ENCODE results near the gene DES. TPM values are rescaled to one million over a fixed set of nuclear protein-coding genes. Genes with fewer than 3 reads are reported as not detected.

Gene DES
- total RNA-seq, 1 experiment from 2014 or later: not detected

DNA sequence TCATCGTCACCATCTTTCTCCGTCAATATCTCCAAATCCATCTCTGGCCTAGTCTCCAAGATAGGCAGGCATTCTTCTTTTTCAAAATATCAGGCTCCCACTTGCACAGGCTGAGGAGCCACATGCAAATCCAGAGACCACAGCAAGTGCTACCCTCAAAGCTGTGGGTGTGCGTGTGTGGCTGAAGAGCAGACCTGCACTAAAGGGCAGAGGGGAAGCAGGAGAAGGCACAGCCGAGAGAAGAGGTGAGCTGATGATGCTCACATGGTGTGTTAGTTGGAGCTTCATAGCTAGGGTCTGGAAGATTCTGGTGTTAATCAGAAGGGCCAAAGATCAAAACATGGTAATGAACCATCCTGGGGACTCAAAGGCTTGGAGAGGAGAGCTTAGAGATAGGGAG is 20.3 kb downstream of the DES start:
- no peak for DNase-seq (ENCODE audit: low read depth)

DNA sequence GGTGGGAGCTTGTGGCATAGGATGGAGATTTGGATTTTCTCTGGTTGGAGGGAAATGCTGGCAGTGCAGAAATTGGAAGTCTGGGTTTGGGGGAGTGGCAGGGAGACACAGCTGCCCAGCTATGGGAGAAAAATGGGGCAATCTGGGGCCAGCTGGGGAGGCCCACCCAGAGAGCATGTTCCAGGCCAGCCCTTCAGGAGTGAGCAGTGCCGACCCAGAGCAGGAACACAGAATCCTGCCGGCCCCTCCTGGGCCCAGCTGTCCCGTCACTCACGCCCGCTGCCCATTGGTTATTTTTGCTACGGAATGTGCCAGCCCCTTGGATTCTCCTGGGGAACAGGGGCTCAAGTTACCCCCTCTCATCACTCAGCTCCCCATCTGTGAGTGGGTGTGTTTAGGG is 21.3 kb downstream of the DES start:
- DNase-seq (ENCODE audit: low read depth): no peak

DNA sequence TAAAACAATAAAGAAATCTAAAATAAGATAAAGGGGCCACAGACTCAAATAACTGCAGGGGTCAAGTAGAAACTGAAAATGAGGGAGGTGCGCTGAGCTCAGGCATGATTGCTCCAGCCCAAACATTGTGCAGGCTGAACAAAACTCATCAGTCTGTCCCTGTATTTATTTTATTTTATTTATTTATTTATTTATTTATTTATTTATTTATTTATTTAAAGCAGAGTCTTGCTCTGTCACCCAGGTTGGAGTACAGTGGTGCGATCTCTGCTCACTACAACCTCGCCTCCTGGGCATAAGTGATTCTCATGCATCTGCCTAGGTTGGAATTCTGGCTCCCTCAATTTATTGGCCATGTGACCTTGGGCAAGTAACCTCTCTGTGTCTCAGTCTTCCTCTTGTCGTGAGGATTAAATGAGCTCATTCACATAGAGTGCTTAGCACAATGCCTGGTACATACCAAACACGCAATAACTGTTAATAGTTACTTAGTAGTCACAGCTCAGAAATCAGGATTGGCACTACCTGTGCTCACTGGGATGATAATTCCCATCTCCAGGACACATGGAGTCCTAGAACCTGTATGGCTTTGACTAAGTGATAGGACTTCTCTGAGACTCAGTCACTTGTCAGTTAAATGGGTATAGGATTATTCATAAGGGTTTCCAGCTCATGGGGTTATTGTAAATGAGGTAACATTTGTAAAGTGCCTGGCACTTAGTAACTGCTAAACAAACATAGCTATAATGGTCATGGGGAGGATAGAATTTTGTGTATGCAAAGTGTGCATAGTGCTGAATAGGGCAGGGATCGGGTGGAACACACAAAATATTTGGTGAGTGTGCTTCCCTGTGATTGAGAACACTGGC is 22.4 kb downstream of the DES start:
- DNase-seq (ENCODE audit: low read depth): peak; percentile 45

DNA sequence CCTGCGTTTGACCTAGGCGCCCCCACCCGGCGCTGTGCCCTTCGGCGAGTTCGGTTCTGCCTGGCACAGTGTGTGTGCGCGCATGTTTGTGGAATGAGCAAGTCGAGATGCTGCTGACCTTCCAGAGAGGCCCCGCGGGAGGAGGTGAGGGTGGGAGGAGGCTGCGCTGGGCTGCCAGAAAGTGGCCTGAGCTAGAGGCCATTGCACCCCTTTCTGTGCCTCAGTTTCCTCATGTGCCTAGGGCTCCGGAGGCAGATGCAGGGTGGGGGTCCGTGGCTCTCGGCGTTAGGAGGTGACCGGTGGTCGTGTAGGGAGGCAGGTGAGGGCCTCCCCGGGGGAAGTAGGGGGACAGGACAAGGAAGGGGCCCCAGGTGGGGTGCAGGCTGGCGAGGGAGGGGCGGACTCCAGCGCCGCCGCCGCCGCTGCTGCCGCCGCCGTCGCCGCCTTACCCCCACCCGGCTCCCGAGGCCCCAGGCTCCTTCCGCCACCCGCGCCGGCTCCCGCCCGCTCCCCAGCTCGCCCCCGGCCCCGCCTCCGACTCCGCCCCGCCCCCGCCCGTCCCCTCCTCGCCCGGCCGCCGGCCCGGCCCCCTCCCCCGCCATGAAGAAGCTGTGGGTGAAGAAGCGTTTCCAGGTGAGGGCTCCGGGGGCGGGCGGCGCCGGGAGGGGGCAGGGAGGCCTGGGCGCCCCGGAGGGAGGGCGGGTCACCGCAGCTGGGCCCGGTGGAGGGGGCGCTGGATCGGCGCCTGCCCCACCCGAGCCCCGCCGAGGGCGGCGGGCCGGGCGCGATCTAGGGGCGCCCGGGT is 23.5 kb downstream of the DES start:
- peak; percentile 72 for DNase-seq (ENCODE audit: low read depth)

DNA sequence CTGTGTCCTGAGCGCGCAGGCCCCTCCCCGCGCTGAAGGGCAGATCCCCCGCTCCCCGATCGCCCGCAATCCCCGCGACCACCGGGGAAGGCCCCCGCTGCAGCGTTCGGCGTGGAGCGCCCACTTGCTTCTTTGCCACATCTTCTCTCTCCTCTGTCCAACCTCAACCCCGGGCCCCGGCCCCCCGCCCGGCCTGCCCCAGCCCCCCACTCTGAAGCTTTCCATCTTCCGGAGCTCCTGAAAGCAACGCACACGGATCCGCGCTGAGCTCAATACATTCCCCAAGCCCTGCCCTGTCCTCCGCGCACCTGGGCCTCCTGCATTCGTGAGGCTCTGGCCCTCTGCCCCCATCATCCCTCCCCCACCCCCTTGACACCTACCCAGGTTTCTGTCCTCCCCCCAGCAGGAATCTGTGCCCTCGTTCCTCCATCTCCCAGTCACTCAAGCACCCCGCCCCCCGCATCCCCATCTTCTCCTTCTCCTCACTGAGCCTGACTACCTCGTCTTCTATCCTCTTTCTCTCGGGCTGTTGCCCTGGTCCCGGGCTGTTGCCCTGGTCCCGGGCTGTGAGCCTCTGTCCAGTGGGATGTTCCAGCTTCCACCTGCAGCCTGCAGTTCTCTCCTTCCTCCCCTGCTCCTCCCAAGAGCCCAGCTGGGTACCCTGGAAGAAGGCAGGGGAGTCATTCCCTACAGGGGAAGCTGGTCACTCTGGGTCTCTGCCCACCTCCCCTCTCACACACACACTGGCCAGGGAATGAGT is 24.3 kb downstream of the DES start:
- DNase-seq (ENCODE audit: low read depth): peak; percentile 12

DNA sequence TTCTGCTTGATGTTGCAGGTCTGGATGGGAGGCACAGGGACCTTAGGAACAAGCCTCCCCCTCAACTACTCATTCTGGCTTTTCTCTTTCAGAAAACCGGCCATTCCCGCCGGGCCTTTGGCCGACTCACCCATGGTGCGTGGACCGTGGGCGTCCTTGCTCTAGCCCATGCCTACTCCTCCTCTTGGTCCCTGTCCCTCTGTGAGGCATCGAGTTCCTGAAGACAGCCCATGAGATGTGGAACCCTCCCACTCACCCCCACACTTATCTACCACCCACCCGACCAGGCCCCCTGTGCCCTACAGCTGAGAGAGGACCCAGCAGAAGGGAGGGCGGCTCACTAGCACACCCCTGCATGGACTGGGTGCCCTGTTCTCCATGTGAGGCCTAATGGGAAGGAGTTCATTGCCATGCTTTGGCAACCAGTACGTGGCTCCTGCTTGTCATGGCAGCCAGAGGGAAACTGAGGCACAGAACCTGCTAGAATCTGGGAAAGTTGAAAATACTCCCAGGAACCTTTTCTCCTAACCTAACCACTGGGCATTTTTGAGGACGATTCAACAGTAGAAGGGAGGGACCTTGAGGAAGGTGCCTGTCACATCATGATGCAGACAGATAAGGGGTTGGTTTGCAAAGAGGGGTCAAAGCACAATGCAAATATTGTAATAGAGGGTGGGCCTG is 25.0 kb downstream of the DES start:
- no peak for DNase-seq (ENCODE audit: low read depth)

DNA sequence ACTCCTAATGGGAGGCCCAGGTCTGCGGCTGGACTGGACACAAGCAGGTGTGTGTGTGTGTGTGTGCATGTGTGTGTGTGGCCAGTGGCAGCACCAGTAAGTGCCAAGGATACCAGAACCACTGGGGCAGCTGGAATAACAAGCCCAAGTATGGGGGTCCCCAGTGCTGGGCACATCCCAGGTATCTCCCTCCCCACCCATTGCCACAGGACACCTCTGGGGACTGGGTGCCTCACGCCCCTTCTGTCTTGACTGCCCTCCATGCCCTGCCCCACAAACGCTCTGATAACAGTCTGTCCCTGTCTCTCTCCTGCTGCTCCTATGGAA is 25.5 kb downstream of the DES start:
- DNase-seq (ENCODE audit: low read depth): no peak

DNA sequence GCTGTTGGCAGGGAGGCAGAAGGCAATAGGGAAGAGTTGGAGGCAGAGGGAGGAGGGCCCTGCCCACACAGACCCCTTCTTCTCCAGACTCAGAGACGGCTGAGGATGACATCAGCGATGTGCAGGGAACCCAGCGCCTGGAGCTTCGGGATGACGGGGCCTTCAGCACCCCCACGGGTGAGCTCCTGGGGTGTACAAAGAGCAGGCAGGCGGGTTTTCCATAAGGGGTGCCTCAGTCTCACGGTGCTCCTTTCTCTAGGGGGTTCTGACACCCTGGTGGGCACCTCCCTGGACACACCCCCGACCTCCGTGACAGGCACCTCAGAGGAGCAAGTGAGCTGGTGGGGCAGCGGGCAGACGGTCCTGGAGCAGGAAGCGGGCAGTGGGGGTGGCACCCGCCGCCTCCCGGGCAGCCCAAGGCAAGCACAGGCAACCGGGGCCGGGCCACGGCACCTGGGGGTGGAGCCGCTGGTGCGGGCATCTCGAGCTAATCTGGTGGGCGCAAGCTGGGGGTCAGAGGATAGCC is 26.5 kb downstream of the DES start:
- DNase-seq (ENCODE audit: low read depth): no peak

DNA sequence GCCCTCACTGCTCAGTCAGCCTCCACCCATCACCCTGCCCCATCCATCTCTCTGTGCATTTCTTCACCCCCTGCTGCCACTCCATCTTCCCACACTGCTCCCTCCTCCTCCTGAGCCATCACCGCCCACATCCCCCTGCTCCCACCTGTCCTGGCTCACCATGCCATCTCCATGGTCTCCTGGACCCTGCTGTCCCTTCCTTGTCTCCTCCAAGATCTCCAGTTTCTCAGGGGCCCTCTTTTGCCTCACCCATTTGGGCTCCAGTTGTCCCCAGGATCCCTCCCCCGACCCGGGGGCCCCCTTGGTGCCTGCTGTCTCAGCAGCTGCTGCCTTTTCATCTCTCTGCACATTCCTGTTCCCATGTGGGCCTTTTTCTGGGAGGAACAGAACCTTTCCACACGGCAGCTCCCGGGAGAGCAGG is 27.1 kb downstream of the DES start:
- DNase-seq (ENCODE audit: low read depth): no peak

DNA sequence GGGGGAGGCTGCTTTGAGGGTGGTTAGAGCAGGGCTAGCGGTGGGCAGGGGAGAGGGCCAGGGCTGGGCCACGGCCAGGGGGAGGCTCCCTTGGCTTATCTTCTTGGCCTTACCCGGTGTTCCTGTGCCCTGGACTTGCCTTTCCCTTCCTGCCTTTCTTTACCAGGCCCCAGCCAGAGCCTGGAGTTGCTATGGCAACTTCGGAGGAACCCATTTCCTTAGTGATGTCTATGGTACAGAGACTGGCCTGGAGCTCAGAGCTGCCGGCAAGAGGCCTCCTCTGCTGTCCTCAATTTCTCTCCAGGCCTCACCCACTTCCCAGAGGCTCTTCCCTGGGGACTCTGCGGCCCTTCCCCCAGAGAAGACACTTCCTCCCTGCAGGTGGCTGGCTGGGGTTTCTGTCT is 27.9 kb downstream of the DES start:
- peak; percentile 83 for DNase-seq (ENCODE audit: low read depth)

DNA sequence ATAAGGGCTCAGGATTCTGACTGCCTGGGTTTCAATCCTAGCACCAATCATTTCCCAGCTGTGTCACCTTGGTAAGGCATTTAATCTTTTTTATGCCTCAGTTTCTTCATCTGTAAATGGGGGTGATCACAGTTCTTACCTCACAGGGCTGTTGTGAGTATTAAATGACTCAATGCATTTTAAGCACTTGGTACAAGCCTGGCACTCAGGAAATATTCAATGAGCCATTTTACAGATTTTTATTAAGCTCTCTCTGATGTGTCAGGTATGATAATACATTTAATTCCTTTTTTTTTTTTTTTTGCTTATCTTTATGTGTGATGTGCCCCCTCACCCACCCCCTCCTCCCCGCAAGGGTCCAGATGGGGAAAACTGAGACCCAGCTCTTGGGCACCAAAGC is 28.5 kb downstream of the DES start:
- DNase-seq (ENCODE audit: low read depth): no peak

DNA sequence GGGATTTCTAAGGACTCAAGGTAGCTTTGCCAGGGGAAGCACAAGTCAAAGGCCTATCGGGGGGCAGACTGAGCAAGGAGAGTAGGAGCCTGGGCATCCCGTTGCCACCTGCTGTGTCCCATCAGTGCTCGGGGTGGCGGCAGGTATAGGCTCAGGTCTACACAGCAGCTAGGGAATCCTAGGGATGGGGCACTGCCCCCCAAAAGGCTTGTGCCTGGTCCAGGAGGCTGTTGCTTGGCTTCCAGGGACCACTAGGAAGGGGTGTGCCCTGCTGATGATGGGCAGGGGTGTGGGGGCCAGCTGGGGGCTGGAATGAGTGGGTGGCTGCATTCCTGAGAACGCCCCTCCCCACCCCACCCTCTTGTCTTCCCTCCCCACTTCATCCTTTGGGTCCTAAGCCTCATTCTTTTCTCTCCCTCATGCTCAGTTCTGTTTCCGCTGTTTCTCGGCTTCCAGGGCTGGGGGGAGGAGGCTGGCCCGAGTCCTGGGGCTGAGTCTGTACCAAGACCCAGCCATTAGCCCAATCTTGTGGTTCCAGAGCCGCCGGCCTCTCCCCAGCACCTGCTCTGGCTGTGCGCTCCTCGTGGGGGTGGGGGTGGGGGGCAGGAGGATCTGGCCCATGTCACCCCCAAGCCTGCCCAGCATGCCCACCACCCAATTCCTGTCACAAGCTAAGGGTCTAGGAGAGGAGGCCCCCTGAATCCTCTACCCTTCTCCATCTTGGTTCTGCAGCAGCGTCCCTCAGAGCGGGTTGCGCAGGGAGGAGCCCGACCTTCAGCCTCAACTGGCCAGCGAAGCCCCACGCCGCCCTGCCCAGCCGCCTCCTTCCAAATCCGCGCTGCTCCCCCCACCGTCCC is 29.3 kb downstream of the DES start:
- DNase-seq (ENCODE audit: low read depth): no peak

DNA sequence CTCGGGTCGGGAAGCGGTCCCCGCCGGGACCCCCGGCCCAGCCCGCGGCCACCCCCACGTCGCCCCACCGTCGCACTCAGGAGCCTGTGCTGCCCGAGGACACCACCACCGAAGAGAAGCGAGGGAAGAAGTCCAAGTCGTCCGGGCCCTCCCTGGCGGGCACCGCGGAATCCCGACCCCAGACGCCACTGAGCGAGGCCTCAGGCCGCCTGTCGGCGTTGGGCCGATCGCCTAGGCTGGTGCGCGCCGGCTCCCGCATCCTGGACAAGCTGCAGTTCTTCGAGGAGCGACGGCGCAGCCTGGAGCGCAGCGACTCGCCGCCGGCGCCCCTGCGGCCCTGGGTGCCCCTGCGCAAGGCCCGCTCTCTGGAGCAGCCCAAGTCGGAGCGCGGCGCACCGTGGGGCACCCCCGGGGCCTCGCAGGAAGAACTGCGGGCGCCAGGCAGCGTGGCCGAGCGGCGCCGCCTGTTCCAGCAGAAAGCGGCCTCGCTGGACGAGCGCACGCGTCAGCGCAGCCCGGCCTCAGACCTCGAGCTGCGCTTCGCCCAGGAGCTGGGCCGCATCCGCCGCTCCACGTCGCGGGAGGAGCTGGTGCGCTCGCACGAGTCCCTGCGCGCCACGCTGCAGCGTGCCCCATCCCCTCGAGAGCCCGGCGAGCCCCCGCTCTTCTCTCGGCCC is 30.1 kb downstream of the DES start:
- DNase-seq (ENCODE audit: low read depth): no peak

DNA sequence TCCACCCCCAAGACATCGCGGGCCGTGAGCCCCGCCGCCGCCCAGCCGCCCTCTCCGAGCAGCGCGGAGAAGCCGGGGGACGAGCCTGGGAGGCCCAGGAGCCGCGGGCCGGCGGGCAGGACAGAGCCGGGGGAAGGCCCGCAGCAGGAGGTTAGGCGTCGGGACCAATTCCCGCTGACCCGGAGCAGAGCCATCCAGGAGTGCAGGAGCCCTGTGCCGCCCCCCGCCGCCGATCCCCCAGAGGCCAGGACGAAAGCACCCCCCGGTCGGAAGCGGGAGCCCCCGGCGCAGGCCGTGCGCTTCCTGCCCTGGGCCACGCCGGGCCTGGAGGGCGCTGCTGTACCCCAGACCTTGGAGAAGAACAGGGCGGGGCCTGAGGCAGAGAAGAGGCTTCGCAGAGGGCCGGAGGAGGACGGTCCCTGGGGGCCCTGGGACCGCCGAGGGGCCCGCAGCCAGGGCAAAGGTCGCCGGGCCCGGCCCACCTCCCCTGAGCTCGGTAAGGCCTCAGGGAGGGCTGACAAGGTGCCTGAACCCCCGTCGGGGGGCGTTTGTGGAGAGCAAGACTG is 30.7 kb downstream of the DES start:
- no peak for DNase-seq (ENCODE audit: low read depth)

DNA sequence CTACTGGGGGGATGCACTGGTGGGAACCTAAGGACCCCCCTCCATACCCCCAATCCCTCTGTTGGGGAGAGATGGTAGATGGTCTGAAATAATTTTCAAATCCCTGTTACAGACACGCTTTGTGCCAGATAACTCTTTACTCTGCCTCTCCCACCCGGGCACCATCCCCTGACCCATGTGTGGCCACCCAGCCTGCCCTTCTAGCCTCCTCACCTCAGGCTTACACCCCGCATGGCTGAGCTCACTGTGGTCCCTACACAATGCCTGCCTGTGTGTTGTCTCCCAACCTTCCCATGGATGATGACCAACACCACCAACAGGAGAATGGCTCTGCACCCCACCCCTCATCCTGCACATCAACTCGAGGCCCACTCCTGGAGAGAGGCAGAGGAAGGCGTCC is 31.4 kb downstream of the DES start:
- no peak for DNase-seq (ENCODE audit: low read depth)

DNA sequence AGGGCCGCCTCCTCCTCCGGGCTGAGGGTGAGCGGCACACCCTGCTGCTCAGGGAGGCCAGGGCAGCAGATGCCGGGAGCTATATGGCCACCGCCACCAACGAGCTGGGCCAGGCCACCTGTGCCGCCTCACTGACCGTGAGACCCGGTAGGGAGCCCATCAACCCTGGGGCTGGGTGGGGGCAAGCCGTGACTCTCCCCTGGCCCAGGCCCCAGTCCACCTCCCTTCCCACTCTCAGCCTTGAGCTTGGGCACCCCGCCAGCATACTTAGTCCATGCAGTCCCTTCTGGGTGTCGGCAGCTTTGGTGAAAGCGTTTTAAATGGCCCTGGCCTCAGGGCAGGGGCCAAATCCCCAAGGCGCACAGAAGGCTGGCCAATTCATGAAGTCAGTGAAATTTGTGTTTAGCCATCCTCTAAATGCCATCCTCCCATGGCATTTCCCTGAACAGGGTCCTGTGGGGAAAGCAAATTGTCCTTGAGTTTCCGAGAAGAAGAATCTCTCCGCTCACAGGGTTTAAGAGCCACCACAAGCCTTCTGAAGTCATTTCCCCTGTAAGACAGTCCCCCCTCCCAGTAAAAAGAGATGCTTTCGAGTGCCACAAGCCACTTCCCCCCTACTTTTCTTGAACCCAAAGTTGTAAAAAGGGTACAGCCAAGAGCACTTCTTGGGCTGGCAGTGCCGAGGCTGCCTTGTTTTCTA is 33.6 kb downstream of the DES start:
- DNase-seq (ENCODE audit: low read depth): peak; percentile 75

DNA sequence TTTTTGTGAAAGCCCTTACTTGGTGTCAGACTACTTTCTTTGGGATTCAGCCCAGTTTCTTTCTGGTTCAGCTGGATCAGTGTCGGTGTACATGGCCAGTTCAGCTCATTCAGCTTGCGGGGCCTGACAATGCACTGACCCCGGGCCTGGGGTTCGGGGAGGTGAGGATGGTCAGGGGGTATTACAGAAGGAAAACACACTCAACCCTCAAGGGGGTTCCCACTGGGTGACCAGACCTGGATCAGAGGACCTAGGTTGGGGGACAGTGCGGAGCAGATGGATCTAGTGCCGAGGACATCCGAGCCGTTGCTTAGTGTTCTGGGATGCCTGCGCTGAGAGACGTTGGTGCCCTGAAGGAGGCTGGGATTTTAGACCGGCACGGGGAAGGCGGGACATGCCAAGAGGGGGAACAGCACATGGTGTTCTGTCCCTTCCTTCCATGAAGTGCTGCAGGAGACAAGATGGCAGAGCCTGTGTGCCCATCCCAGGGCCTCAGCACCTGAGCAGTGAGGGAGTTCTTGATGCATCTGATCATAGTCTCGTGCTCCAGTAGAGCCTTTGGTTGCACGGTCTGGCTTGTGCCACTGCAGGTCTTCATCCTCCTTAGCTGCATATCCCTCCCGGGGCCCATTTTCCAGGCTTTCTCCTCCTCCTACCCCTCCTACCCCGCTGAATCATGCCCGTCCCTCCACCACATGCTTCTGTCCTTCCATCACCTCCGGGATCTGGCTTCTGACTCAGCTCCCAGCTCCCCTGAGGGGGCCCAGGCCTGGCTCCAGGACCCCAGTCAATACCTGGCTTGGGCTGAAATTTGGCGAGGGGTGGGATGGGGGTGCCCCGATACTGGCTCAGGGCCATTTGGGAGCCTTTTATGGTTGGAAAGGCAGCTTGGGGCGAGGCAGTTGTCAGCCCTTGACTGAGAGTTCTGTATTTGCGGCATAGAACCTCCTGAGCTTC is 34.5 kb downstream of the DES start:
- peak; percentile 98 for DNase-seq (ENCODE audit: low read depth)

Data from M059J (cell line).